ENCODE results near the gene NPHP1.
"Not testable (repeated sequence)": the region's sequence is repeated elsewhere in the genome, so short reads cannot be mapped to it uniquely, and the experiment has no call there.

- TF ChIP-seq, protein P1, sequence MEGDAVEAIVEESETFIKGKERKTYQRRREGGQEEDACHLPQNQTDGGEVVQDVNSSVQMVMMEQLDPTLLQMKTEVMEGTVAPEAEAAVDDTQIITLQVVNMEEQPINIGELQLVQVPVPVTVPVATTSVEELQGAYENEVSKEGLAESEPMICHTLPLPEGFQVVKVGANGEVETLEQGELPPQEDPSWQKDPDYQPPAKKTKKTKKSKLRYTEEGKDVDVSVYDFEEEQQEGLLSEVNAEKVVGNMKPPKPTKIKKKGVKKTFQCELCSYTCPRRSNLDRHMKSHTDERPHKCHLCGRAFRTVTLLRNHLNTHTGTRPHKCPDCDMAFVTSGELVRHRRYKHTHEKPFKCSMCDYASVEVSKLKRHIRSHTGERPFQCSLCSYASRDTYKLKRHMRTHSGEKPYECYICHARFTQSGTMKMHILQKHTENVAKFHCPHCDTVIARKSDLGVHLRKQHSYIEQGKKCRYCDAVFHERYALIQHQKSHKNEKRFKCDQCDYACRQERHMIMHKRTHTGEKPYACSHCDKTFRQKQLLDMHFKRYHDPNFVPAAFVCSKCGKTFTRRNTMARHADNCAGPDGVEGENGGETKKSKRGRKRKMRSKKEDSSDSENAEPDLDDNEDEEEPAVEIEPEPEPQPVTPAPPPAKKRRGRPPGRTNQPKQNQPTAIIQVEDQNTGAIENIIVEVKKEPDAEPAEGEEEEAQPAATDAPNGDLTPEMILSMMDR (conservative IDR thresholded peaks at IDR 0.05 in 1 of 2, IDR thresholded peaks at IDR 0.05 in 1 of 2; ENCODE audit: extremely low read depth in 1 of 2, insufficient read depth in 1 of 2, low read depth in 1 of 2, low read length in 2 of 2): not testable (repeated sequence)
- not testable (repeated sequence) for TF ChIP-seq EZH2 (IDR thresholded peaks at IDR 0.05; ENCODE audit: borderline replicate concordance, low read length)
These were observed 96.5 kb downstream of the NPHP1 start for GRCh38 chr2:110108291-110108690.
